NCI-H774 (cell line): ENCODE results near the gene PA2G4.
"Not testable (repeated sequence)": the region's sequence is repeated elsewhere in the genome, so short reads cannot be mapped to it uniquely, and the experiment has no call there.

Experiments
- DNase-seq: peaks from one replicate; lab custom pipeline; 2025; lab: John Stamatoyannopoulos, UW

The PA2G4 gene

GRCh38 chr12:56104109-56104814, at the start of gene PA2G4:
Gene PA2G4, plus strand, starts transcription at chr12:56104559. Its CDS starts 179 bp downstream, at chr12:56104738.
- peak; percentile 100 for DNase-seq

- DNase-seq, result not testable (repeated sequence)
These were observed 44.4 kb upstream of the PA2G4 start for GRCh38 chr12:56059964-56060363.

GRCh38 chr12:56061982-56062381, 42.4 kb upstream of the PA2G4 start:
- DNase-seq, result no peak

GRCh38 chr12:56062996-56063395, 41.4 kb upstream of the PA2G4 start:
- no peak for DNase-seq

- no peak for DNase-seq
These were observed 32.7 kb upstream of the PA2G4 start for GRCh38 chr12:56071648-56072047.

GRCh38 chr12:56074396-56074795, 30.0 kb upstream of the PA2G4 start:
- DNase-seq, result no peak

- DNase-seq, result not testable (repeated sequence)
These were observed 26.4 kb upstream of the PA2G4 start for GRCh38 chr12:56077966-56078365.

- DNase-seq, result no peak
These were observed 25.9 kb upstream of the PA2G4 start for GRCh38 chr12:56078427-56078826.

- DNase-seq, result peak; percentile 64
These were observed 25.2 kb upstream of the PA2G4 start for GRCh38 chr12:56078931-56079722.

GRCh38 chr12:56079723-56080555, 24.4 kb upstream of the PA2G4 start, which contains the start of gene ERBB3:
Gene ERBB3, plus strand, starts transcription at chr12:56080165. Its CDS starts 136 bp downstream, at chr12:56080301.
- peak; percentile 65 for DNase-seq

- DNase-seq, result no peak
These were observed 23.7 kb upstream of the PA2G4 start for GRCh38 chr12:56080556-56081138.

GRCh38 chr12:56081393-56082347, 22.7 kb upstream of the PA2G4 start:
- DNase-seq, result no peak

- DNase-seq, result no peak
These were observed 22.0 kb upstream of the PA2G4 start for GRCh38 chr12:56082382-56082781.

GRCh38 chr12:56082967-56083366, 21.4 kb upstream of the PA2G4 start:
- DNase-seq, result no peak

GRCh38 chr12:56084958-56085543, 19.3 kb upstream of the PA2G4 start:
- DNase-seq, result no peak

- no peak for DNase-seq
These were observed 18.3 kb upstream of the PA2G4 start for GRCh38 chr12:56086096-56086495.

- no peak for DNase-seq
These were observed 17.8 kb upstream of the PA2G4 start for GRCh38 chr12:56086608-56087007.

- DNase-seq, result peak; percentile 72
These were observed 17.1 kb upstream of the PA2G4 start for GRCh38 chr12:56087220-56087619.

- DNase-seq, result no peak
These were observed 6.6 kb upstream of the PA2G4 start for GRCh38 chr12:56097738-56098137.

GRCh38 chr12:56098592-56098991, 5.8 kb upstream of the PA2G4 start:
- DNase-seq, result no peak
